ENCODE measurements around the gene UGT1A7.

DNA sequence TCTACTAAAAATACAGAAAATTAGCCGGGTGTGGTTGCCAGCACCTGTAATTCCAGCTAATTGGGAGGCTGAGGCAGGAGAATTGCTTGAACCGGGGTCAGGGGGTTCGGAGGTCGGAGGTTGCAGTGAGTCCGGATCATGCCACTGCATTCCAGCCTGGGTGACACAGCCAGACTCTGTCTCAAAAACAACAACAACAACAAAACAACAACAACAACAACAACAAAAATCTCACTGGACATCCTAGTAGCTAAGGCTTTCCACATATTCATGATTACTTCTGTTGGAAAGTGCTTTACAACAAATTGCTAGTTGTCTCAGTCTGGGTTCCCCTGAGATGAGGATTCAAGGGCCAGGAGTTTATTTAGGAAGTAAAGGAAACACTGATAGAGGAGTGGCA lies 92.2 kb downstream of the UGT1A7 start:
- TF ChIP-seq, protein P1, sequence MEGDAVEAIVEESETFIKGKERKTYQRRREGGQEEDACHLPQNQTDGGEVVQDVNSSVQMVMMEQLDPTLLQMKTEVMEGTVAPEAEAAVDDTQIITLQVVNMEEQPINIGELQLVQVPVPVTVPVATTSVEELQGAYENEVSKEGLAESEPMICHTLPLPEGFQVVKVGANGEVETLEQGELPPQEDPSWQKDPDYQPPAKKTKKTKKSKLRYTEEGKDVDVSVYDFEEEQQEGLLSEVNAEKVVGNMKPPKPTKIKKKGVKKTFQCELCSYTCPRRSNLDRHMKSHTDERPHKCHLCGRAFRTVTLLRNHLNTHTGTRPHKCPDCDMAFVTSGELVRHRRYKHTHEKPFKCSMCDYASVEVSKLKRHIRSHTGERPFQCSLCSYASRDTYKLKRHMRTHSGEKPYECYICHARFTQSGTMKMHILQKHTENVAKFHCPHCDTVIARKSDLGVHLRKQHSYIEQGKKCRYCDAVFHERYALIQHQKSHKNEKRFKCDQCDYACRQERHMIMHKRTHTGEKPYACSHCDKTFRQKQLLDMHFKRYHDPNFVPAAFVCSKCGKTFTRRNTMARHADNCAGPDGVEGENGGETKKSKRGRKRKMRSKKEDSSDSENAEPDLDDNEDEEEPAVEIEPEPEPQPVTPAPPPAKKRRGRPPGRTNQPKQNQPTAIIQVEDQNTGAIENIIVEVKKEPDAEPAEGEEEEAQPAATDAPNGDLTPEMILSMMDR (IDR thresholded peaks at IDR 0.05), result no peak
- TF ChIP-seq POLR2A (IDR thresholded peaks at IDR 0.05), result no peak

Measured in esophagus squamous epithelium (tissue), 4 donors.